ENCODE results near the gene BMERB1.
A peak's percentile ranks its signal among the peaks of the same experiment; 100 is the strongest.

Gene BMERB1

GRCh38 chr16:15581127-15581815 is 146.9 kb downstream of the BMERB1 start:
- no peaks in the 10 kb centered on the region for H3K27me3 Mint-ChIP-seq
- no peak overlapping the region for H3K4me3 Mint-ChIP-seq
- peak overlapping the region; percentile 49 for H3K27ac Mint-ChIP-seq
- H3K36me3 Mint-ChIP-seq = peaks cover 58% of the 10 kb centered on the region
- ATAC-seq = no peak
- H3K9me3 Mint-ChIP-seq = peaks cover 11% of the 10 kb centered on the region
- H3K4me1 Mint-ChIP-seq = peaks cover 6% of the 10 kb centered on the region

GRCh38 chr16:15583526-15583925 is 149.1 kb downstream of the BMERB1 start:
- Mint-ChIP-seq H3K4me1 (peaks cover 6% of the 10 kb centered on the region), H3K27me3 (no peaks in the 10 kb centered on the region), H3K4me3 (no peak overlapping the region), H3K27ac (no peak overlapping the region), H3K36me3 (peaks cover 62% of the 10 kb centered on the region), H3K9me3 (peaks cover 4% of the 10 kb centered on the region)
- no peak for ATAC-seq

- H3K9me3 Mint-ChIP-seq = peaks cover 4% of the 10 kb centered on the region
- no peak for ATAC-seq
- H3K4me3 Mint-ChIP-seq = no peak overlapping the region
- H3K4me1 Mint-ChIP-seq = peaks cover 24% of the 10 kb centered on the region
- peaks cover 72% of the 10 kb centered on the region for H3K36me3 Mint-ChIP-seq
- no peaks in the 10 kb centered on the region for H3K27me3 Mint-ChIP-seq
- H3K27ac Mint-ChIP-seq = no peak overlapping the region
Measured at GRCh38 chr16:15585956-15586355, 151.6 kb downstream of the BMERB1 start.

GRCh38 chr16:15586716-15587115 is 152.3 kb downstream of the BMERB1 start:
- no peak for ATAC-seq
- Mint-ChIP-seq H3K27ac (no peak overlapping the region), H3K4me3 (no peak overlapping the region), H3K9me3 (peaks cover 4% of the 10 kb centered on the region), H3K4me1 (peaks cover 28% of the 10 kb centered on the region), H3K27me3 (no peaks in the 10 kb centered on the region), H3K36me3 (peaks cover 68% of the 10 kb centered on the region)

GRCh38 chr16:15587152-15587825 is 152.9 kb downstream of the BMERB1 start:
- Mint-ChIP-seq H3K4me3 (no peak overlapping the region), H3K4me1 (peaks cover 32% of the 10 kb centered on the region), H3K9me3 (peaks cover 4% of the 10 kb centered on the region), H3K27me3 (no peaks in the 10 kb centered on the region), H3K27ac (no peak overlapping the region), H3K36me3 (peaks cover 62% of the 10 kb centered on the region)
- ATAC-seq = no peak

GRCh38 chr16:15592324-15592723 is 157.9 kb downstream of the BMERB1 start:
- peak overlapping the region; percentile 6 for H3K4me3 Mint-ChIP-seq
- ATAC-seq = peak; percentile 27
- no peaks in the 10 kb centered on the region for H3K27me3 Mint-ChIP-seq
- no peaks in the 10 kb centered on the region for H3K9me3 Mint-ChIP-seq
- peaks cover 68% of the 10 kb centered on the region for H3K4me1 Mint-ChIP-seq
- peaks cover 58% of the 10 kb centered on the region for H3K36me3 Mint-ChIP-seq
- peak overlapping the region; percentile 96 for H3K27ac Mint-ChIP-seq

GRCh38 chr16:15593235-15593634 is 158.8 kb downstream of the BMERB1 start:
- H3K27me3 Mint-ChIP-seq = no peaks in the 10 kb centered on the region
- peak overlapping the region; percentile 96 for H3K27ac Mint-ChIP-seq
- no peaks in the 10 kb centered on the region for H3K9me3 Mint-ChIP-seq
- ATAC-seq = no peak
- no peak overlapping the region for H3K4me3 Mint-ChIP-seq
- peaks cover 68% of the 10 kb centered on the region for H3K4me1 Mint-ChIP-seq
- H3K36me3 Mint-ChIP-seq = peaks cover 57% of the 10 kb centered on the region

- no peaks in the 10 kb centered on the region for H3K27me3 Mint-ChIP-seq
- H3K27ac Mint-ChIP-seq = peak overlapping the region; percentile 96
- no peaks in the 10 kb centered on the region for H3K9me3 Mint-ChIP-seq
- no peak overlapping the region for H3K4me3 Mint-ChIP-seq
- H3K4me1 Mint-ChIP-seq = peaks cover 67% of the 10 kb centered on the region
- ATAC-seq = no peak
- H3K36me3 Mint-ChIP-seq = peaks cover 54% of the 10 kb centered on the region
Measured at GRCh38 chr16:15594711-15595320, 160.4 kb downstream of the BMERB1 start.

GRCh38 chr16:15597135-15597534 is 162.7 kb downstream of the BMERB1 start:
- no peak for ATAC-seq
- Mint-ChIP-seq H3K9me3 (no peaks in the 10 kb centered on the region), H3K4me1 (peaks cover 44% of the 10 kb centered on the region), H3K36me3 (peaks cover 75% of the 10 kb centered on the region), H3K4me3 (no peak overlapping the region), H3K27ac (no peak overlapping the region), H3K27me3 (no peaks in the 10 kb centered on the region)

- H3K9me3 Mint-ChIP-seq = no peaks in the 10 kb centered on the region
- peaks cover 35% of the 10 kb centered on the region for H3K4me1 Mint-ChIP-seq
- H3K27ac Mint-ChIP-seq = peak overlapping the region; percentile 80
- no peak overlapping the region for H3K4me3 Mint-ChIP-seq
- ATAC-seq = no peak
- peaks cover 80% of the 10 kb centered on the region for H3K36me3 Mint-ChIP-seq
- H3K27me3 Mint-ChIP-seq = no peaks in the 10 kb centered on the region
Measured at GRCh38 chr16:15597822-15598647, 163.6 kb downstream of the BMERB1 start.

GRCh38 chr16:15598648-15599190 is 164.3 kb downstream of the BMERB1 start:
- H3K27me3 Mint-ChIP-seq = no peaks in the 10 kb centered on the region
- peaks cover 28% of the 10 kb centered on the region for H3K4me1 Mint-ChIP-seq
- H3K4me3 Mint-ChIP-seq = no peak overlapping the region
- H3K9me3 Mint-ChIP-seq = no peaks in the 10 kb centered on the region
- ATAC-seq = no peak
- peak overlapping the region; percentile 80 for H3K27ac Mint-ChIP-seq
- peaks cover 80% of the 10 kb centered on the region for H3K36me3 Mint-ChIP-seq

- peaks cover 20% of the 10 kb centered on the region for H3K4me1 Mint-ChIP-seq
- no peaks in the 10 kb centered on the region for H3K27me3 Mint-ChIP-seq
- H3K36me3 Mint-ChIP-seq = peaks cover 77% of the 10 kb centered on the region
- ATAC-seq = no peak
- no peaks in the 10 kb centered on the region for H3K9me3 Mint-ChIP-seq
- H3K27ac Mint-ChIP-seq = peak overlapping the region; percentile 24
- no peak overlapping the region for H3K4me3 Mint-ChIP-seq
Measured at GRCh38 chr16:15599303-15600070, 165.1 kb downstream of the BMERB1 start.

GRCh38 chr16:15601212-15601879 is 167.0 kb downstream of the BMERB1 start:
- peaks cover 68% of the 10 kb centered on the region for H3K36me3 Mint-ChIP-seq
- no peaks in the 10 kb centered on the region for H3K9me3 Mint-ChIP-seq
- H3K4me3 Mint-ChIP-seq = no peak overlapping the region
- ATAC-seq = no peak
- no peaks in the 10 kb centered on the region for H3K27me3 Mint-ChIP-seq
- H3K27ac Mint-ChIP-seq = peak overlapping the region; percentile 28
- peaks cover 11% of the 10 kb centered on the region for H3K4me1 Mint-ChIP-seq
